ENCODE measurements around the gene PGR.

Gene PGR

GRCh38 chr11:101008961-101009689, 120.5 kb downstream of the PGR start:
- no peak for DNase-seq

- no peak for DNase-seq
Measured at GRCh38 chr11:101003468-101003867, 126.1 kb downstream of the PGR start.

DNA sequence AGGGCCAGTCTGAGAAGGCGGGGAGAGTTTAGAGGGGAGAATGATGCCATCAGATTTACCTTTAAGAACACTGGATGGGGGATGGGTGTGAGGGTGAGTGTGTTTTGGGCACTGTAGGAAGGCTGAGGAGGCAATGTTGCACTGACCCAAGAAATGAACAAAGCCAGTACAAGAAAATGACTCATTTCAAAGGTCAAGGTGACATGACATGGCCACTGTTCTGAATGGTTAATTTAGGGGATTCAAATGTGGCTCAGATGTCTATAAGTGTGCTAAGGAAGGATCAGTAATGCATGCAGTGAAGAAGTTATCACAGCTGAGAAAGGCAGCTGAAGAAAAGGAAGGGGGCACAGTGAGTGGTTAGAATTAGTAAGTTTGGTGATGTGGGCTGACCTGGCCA, 129.9 kb downstream of the PGR start:
- no peak for DNase-seq

DNA sequence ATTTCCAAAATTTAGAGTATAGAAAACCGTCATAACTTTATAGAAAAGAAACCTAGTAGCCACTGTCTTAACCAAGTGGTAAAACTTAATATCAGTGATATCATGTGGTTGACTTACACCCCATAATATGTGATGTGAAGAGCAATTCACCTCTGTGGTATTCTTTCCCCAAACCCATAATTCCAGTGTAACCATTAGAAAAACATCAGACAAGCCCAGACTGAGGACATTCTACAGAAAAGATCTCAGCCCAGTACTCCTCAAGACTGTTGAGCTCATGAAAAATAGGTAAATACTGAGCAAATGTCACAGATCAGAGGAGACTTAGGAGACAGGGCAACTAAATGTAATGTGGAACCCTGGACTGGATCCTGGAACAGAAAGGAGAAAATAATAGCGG, 134.6 kb downstream of the PGR start:
- no peak for DNase-seq

DNA sequence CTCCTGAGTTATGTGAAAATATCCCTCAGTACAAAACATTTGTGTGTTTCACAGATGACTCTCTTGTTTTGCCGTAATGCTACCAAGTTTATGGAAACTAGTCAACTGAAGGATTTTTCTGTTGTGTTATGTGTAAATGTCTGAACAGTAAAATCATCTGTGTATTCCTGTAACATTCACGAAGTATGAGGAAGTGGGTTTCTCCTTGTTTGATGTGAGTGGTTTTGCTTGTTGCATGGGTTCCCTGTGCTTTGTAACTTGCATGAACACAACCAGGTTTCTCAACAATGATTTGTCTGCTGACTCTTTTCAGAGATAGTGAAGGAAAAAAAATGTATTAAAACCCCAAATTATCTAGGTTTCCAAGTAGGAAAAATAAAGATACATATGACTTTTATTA, 138.1 kb downstream of the PGR start:
- no peak for DNase-seq

GRCh38 chr11:100990931-100991330, 138.7 kb downstream of the PGR start:
- DNase-seq: no peak

DNA sequence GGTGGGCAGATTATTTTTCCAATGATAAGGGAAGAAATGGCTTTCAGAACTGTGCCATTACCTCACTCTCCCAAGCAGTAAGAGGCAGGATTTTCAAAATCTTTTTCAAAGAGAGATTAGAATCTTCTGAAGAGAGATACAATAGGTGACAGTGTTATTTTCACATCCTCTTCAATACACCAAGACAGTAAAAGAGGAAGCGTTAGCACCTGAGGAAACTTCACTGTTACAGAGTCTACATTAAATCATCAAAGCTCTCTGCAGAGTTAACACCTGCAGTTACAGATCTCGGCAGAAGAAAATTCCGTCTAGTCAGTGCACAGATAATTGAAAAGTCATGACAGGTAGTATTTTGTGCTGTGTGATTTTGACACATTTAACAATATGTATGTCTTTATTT, 144.9 kb downstream of the PGR start:
- DNase-seq: no peak

DNA sequence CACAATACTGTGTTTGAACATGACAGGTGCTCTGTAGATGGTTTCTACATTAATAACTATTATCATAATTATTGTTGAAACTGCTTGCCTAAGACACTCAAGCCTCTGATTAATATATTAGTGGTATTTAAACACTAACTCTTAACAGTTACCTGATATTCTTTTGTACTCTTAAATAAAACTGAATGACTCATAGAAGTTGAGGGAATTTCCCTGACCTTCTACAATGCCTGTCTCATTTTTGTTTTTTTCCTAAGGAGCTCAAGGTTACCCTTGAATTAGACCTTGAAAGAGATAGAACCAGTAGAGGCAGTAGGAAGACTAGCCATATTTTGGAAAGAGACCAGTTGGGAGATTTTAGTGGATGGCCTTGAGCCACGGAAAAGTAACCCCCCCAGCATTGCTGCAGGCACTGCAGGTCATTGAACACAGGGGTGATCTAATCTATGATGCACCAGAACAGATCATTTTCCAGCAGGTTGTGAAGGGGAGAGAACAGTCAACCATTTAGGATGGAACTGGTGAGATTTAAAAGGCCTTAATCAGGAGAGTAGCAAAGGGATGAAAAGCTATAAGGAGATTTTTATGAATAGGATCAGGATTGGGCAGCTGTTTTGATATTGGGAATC, 148.3 kb downstream of the PGR start:
- DNase-seq: no peak

DNA sequence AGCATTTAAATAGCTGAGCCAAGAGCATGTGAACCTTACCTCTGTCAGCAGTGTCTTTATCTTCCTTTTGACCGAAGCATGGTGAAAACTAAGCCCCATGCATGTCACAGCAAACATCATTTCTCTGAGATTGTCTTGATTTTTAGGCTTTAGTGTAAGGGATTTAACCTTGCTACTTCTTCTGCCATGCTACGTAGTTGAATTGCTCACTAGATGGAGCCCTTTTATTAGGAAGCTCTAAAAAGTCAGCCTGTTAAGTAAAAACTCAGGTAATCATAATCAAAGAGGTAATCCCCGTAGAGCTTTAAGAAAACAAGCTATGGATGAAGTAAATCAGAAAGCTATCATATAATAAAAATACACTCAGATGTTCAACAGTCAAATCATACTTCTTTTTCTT, 149.5 kb downstream of the PGR start:
- DNase-seq: no peak
